H1 (cell line): Measurements from ENCODE around the gene TNFAIP2. TPM values are rescaled to one million over a fixed set of nuclear protein-coding genes. Genes with fewer than 3 reads are reported as not detected.

Experiments used
- CTCF ChIA-PET: fragments of 300-600 bp; sonication (Branson Sonifier 250); formaldehyde crosslinking; loops from one replicate; lab custom pipeline; 2021; ENCODE audit not compliant: partially characterized antibody; lab: Charles Lee
- POLR2A ChIA-PET: fragments of 300-600 bp; sonication (Branson Sonifier 250); formaldehyde crosslinking; loops from one replicate; lab custom pipeline; 2021; ENCODE audit warnings: inconsistent platforms; ENCODE audit not compliant: partially characterized antibody; lab: Charles Lee
- DNase-seq, 2 experiments: peaks; one replicate each; pipeline versions ENCODE4 v3.0.0 to v3.0.0-alpha.2; 2010 to 2022; ENCODE audit warnings: low spot score in 2 of 2, low read depth in 1 of 2, mixed read lengths in 1 of 2
- FAIRE-seq: peaks from 2 replicates; lab custom pipeline; 2011; peaks lifted over from hg19 to GRCh38; lab: Jason Lieb, UNC
- H2AFZ ChIP-seq: 2 replicates; pipeline ENCODE4 v1.8.1; 2012; ENCODE audit warnings: low read length, inconsistent platforms
- H2AK5ac ChIP-seq: 2 replicates; pipeline ENCODE4 v1.6.1; 2013; ENCODE audit warnings: low read depth, low read length
- H2BK120ac ChIP-seq: replicated peaks from 2 replicates; pipeline ENCODE3; 2013; ENCODE audit warnings: low read depth, low read length, inconsistent platforms
- H2BK12ac ChIP-seq: 2 replicates; pipeline ENCODE4 v1.6.1; 2013; ENCODE audit warnings: low read depth, low read length
- H2BK15ac ChIP-seq: 2 replicates; pipeline ENCODE4 v1.6.1; 2013; ENCODE audit warnings: low read length
- H2BK20ac ChIP-seq: 2 replicates; pipeline ENCODE4 v1.6.1; 2013; ENCODE audit warnings: low read length
- H2BK5ac ChIP-seq: 2 replicates; pipeline ENCODE4 v1.6.1; 2013; ENCODE audit warnings: low read depth, low read length
- H3K14ac ChIP-seq: 2 replicates; pipeline ENCODE4 v1.6.1; 2013; ENCODE audit warnings: inconsistent platforms; ENCODE audit not compliant: insufficient read length
- H3K18ac ChIP-seq: 2 replicates; pipeline ENCODE4 v1.6.1; 2013; ENCODE audit warnings: low read length; ENCODE audit errors: extremely low read depth
- H3K23ac ChIP-seq: 2 replicates; pipeline ENCODE4 v1.6.1; 2013; ENCODE audit warnings: inconsistent platforms; ENCODE audit not compliant: insufficient read length
- H3K23me2 ChIP-seq: 2 replicates; pipeline ENCODE4 v1.6.1; 2013; ENCODE audit warnings: low read depth, low read length
- H3K27ac ChIP-seq: 2 replicates; pipeline ENCODE4 v1.6.1; 2011; ENCODE audit warnings: low read depth, low read length, inconsistent platforms
- H3K27me3 ChIP-seq, 4 experiments: replicated peaks in 1 of 4; 1 replicate in 1 of 4; 2 replicates in 3 of 4; pipeline versions ENCODE4 v1.6.1 to v1.8.1; 2011 to 2013; ENCODE audit warnings: low read length in 3 of 4, mild to moderate bottlenecking in 3 of 4, inconsistent platforms in 2 of 4, mixed read lengths in 2 of 4, moderate library complexity in 1 of 4; ENCODE audit not compliant: control insufficient read depth in 3 of 4, insufficient read depth in 3 of 4; ENCODE audit errors: extremely low read depth in 1 of 4
- H3K36me3 ChIP-seq, 4 experiments: 2 replicates each; pipeline versions ENCODE4 v1.6.1 to v1.8.1; 2011 to 2013; ENCODE audit warnings: mild to moderate bottlenecking in 4 of 4, low read length in 3 of 4, moderate library complexity in 2 of 4, control low read depth in 1 of 4, inconsistent platforms in 1 of 4; ENCODE audit not compliant: insufficient read depth in 4 of 4, control insufficient read depth in 2 of 4
- H3K4ac ChIP-seq: replicated peaks from 2 replicates; pipeline ENCODE3; 2013; ENCODE audit warnings: low read length, low read depth, mixed read lengths, inconsistent platforms; ENCODE audit not compliant: insufficient read length
- H3K4me1 ChIP-seq, 4 experiments: replicated peaks in 1 of 4; 1 replicate in 1 of 4; 2 replicates in 3 of 4; pipeline versions ENCODE4 v1.6.1 to v1.8.1; 2011 to 2013; ENCODE audit warnings: low read length in 3 of 4, inconsistent platforms in 2 of 4, mixed read lengths in 1 of 4; ENCODE audit not compliant: insufficient read depth in 4 of 4, control insufficient read depth in 3 of 4
- H3K4me2 ChIP-seq, 2 experiments: 2 replicates each; pipeline versions ENCODE4 v1.6.1 to v1.8.1; 2011 to 2013; ENCODE audit warnings: low read depth in 2 of 2, low read length in 2 of 2, control low read depth in 1 of 2, inconsistent platforms in 1 of 2, mild to moderate bottlenecking in 1 of 2; ENCODE audit not compliant: insufficient read depth in 1 of 2
- H3K4me3 ChIP-seq, 4 experiments: fragments of 200-600, 300-600 bp in 1 of 4; sonication (generic), shearing (Covaris generic), sonication (Bioruptor Twin) in 1 of 4; 2 replicates each; pipeline versions ENCODE4 v1.5.1 to v1.8.1; 2011 to 2016; ENCODE audit warnings: low read length in 4 of 4, low read depth in 3 of 4, control low read depth in 2 of 4, inconsistent platforms in 2 of 4, mild to moderate bottlenecking in 2 of 4, mixed read lengths in 1 of 4, moderate library complexity in 1 of 4; ENCODE audit not compliant: insufficient read depth in 2 of 4; ENCODE audit errors: extremely low read depth in 1 of 4
- H3K56ac ChIP-seq: replicated peaks from 2 replicates; pipeline ENCODE3; 2013; ENCODE audit warnings: low read depth, mild to moderate bottlenecking, mixed read lengths, low read length, inconsistent platforms; ENCODE audit not compliant: insufficient read length
- H3K79me1 ChIP-seq: 2 replicates; pipeline ENCODE4 v1.6.1; 2013; ENCODE audit warnings: low read depth, low read length, control low read depth
- H3K79me2 ChIP-seq, 2 experiments: 2 replicates each; pipeline versions ENCODE4 v1.6.1 to v1.8.1; 2012 to 2013; ENCODE audit warnings: low read length in 2 of 2, mild to moderate bottlenecking in 2 of 2, inconsistent platforms in 1 of 2; ENCODE audit not compliant: insufficient read depth in 2 of 2, control insufficient read depth in 1 of 2
- H3K9ac ChIP-seq, 4 experiments: replicated peaks in 1 of 4; 1 replicate in 1 of 4; 2 replicates in 3 of 4; pipeline versions ENCODE4 v1.6.1 to v1.8.1; 2011 to 2013; ENCODE audit warnings: low read depth in 3 of 4, low read length in 3 of 4, control low read depth in 2 of 4, mild to moderate bottlenecking in 2 of 4, moderate library complexity in 2 of 4, inconsistent platforms in 1 of 4; ENCODE audit errors: extremely low read depth in 1 of 4
- H3K9me3 ChIP-seq, 2 experiments: 2 replicates each; pipeline versions ENCODE4 v1.6.1 to v1.8.1; 2012 to 2013; ENCODE audit warnings: mild to moderate bottlenecking in 2 of 2, moderate library complexity in 2 of 2, control low read depth in 1 of 2, inconsistent platforms in 1 of 2, low read depth in 1 of 2, low read length in 1 of 2, mixed read lengths in 1 of 2; ENCODE audit not compliant: insufficient read depth in 2 of 2
- H4K20me1 ChIP-seq, 2 experiments: replicated peaks in 1 of 2; 2 replicates each; pipeline versions ENCODE3 to v1.8.1; 2011 to 2013; ENCODE audit warnings: inconsistent platforms in 2 of 2, low read length in 2 of 2, mild to moderate bottlenecking in 1 of 2; ENCODE audit not compliant: insufficient read depth in 2 of 2, control insufficient read depth in 1 of 2
- H4K5ac ChIP-seq: 2 replicates; pipeline ENCODE4 v1.6.1; 2013; ENCODE audit warnings: low read length, low read depth, mixed read lengths, inconsistent platforms; ENCODE audit not compliant: insufficient read length
- H4K8ac ChIP-seq: 2 replicates; pipeline ENCODE4 v1.8.0; 2013; ENCODE audit warnings: mild to moderate bottlenecking, moderate library complexity, low read length, inconsistent platforms; ENCODE audit not compliant: insufficient read depth; ENCODE audit errors: extremely low read depth
- H4K91ac ChIP-seq: replicated peaks from 2 replicates; pipeline ENCODE3; 2013; ENCODE audit warnings: low read length, mixed read lengths, inconsistent platforms; ENCODE audit not compliant: insufficient read length
- CHD1 ChIP-seq: IDR thresholded peaks from 2 replicates; pipeline ENCODE4 v1.6.1; 2012; ENCODE audit warnings: low read depth, low read length, improper control_type of control experiment
- CREB1 ChIP-seq: IDR thresholded peaks from 2 replicates; pipeline ENCODE4 v1.6.1; 2012; ENCODE audit warnings: inconsistent platforms
- PHF8 ChIP-seq: fragments of 200-600 bp; sonication (generic); conservative IDR thresholded peaks from 2 replicates; pipeline ENCODE4 v1.7.1; 2012; ENCODE audit warnings: low read depth, mild to moderate bottlenecking, inconsistent platforms, low read length, moderate library complexity
- RBBP5 ChIP-seq: IDR thresholded peaks from 2 replicates; pipeline ENCODE4 v1.7.1; 2012; ENCODE audit warnings: low read depth, mild to moderate bottlenecking, inconsistent platforms, low read length, moderate library complexity, borderline replicate concordance
- WGBS, 2 experiments: shearing (Covaris generic) in 1 of 2; methylation state at CpG; one replicate each; pipeline versions ENCODE4 v1.1.6 to v1.1.7; 2013 to 2015; ENCODE audit warnings: low lambda C conversion rate in 2 of 2, mixed read lengths in 2 of 2, inconsistent platforms in 1 of 2, low coverage in 1 of 2, missing lambda C conversion rate in 1 of 2; ENCODE audit not compliant: insufficient replicate concordance in 2 of 2, insufficient coverage in 1 of 2, insufficient read length in 1 of 2; ENCODE audit errors: extremely low coverage in 1 of 2, missing lambda C conversion rate in 1 of 2; 5-methylcytosine and 5-hydroxymethylcytosine counted together
- polyA plus RNA-seq, 7 experiments: library from polyadenylated mRNA; depleted of rRNA in 3 of 7; stranded (reverse) in 5 of 7; unstranded in 2 of 7; fragments of >200 nt in 5 of 7; fragments of 200-250 nt in 2 of 7; gene quantifications; 1 replicate in 5 of 7; 2 replicates in 1 of 7; 4 replicates in 1 of 7; pipeline versions ENCODE4 v1.2.1 to v1.2.3, GENCODE V29; 2011 to 2013; ENCODE audit warnings: missing spikeins in 2 of 7, mixed read lengths in 2 of 7
- total RNA-seq: library from RNA; stranded (reverse); fragmentation: NEBNext Ultra II Directional; extraction: Animal tissue kit (Norgen Biotek cat#: 25700); gene quantifications from 2 replicates; pipeline ENCODE4 v1.2.1, GENCODE V29; 2021
- TF ChIP-seq, protein P1 (sequence below): IDR thresholded peaks from 2 replicates; pipeline ENCODE4 v1.6.1; 2012; ENCODE audit warnings: inconsistent platforms

Gene TNFAIP2
- total and polyA plus RNA-seq, 2 of the 8 experiments (the other 6 are each of a cell fraction or from before 2014, with no cell fraction given): 28.3 to 34.5 TPM

DNA sequence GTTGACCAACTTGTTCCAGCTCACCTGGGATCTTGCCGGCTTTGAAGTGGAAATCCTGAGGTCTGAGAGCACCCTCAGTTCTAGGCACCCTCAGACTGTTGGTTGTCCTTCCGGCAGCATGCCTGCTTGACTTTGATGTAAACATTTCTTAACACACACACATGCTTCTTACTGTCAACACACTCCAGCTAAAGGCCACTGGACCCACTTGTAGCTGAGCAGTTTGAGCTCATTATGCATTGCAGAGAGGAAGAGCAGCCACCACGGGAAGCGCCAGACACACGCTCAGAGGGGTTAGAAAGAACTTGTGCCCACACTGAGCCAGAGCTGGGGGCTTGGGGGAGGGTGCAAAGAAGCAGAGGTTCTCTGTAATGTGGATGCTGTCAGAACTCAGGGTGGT lies 55.8 kb downstream of the TNFAIP2 start:
- WGBS, 2 experiments: 79% methylated on average over 5 of the region's 5 CpGs; no CpG with 5 or more reads in 1 of the 2 experiments

More for the DNA sequence above, 55.8 kb downstream of the TNFAIP2 start:
- no peaks in the 10 kb centered on the region for H4K20me1 ChIP-seq
- no peak overlapping the region for H2BK120ac ChIP-seq
- ChIA-PET CTCF (interaction anchor here (0.6 to 3.6 kb wide), 7 partner anchors 9 to 113 kb away, joined by 3 to 22 read pairs (median 6); no protein-coding TSS in a partner anchor), POLR2A (interaction anchor here (0.6 kb wide), 1 partner anchor 21 kb away, joined by 3 read pairs; no protein-coding TSS in a partner anchor)
- H2BK20ac ChIP-seq: no peak overlapping the region
- no peak for TF ChIP-seq CHD1
- TF ChIP-seq PHF8: no peak
- no peak for TF ChIP-seq RBBP5
- TF ChIP-seq, protein P1, sequence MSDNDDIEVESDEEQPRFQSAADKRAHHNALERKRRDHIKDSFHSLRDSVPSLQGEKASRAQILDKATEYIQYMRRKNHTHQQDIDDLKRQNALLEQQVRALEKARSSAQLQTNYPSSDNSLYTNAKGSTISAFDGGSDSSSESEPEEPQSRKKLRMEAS: no peak
- no peak for TF ChIP-seq CREB1
- no peak overlapping the region for H3K4me2 ChIP-seq
- H3K4me1 ChIP-seq: no peaks in the 10 kb centered on the region
- no peak overlapping the region for H4K91ac ChIP-seq
- DNase-seq: no peak
- no peaks in the 10 kb centered on the region for H3K79me1 ChIP-seq
- no peak overlapping the region for H2AK5ac ChIP-seq
- H2BK5ac ChIP-seq: no peak overlapping the region
- H3K27me3 ChIP-seq: no peaks in the 10 kb centered on the region
- H3K4me3 ChIP-seq: no peak overlapping the region
- no peak overlapping the region for H3K9ac ChIP-seq
- no peak overlapping the region for H3K56ac ChIP-seq
- H3K9me3 ChIP-seq: peaks cover 9 to 11% of the 10 kb centered on the region in 2 experiments; a peak in 2 of 4 replicates
- no peak for FAIRE-seq
- no peaks in the 10 kb centered on the region for H3K79me2 ChIP-seq
- H2AFZ ChIP-seq: no peak overlapping the region
- H3K23ac ChIP-seq: no peak overlapping the region
- no peaks in the 10 kb centered on the region for H3K36me3 ChIP-seq
- H2BK12ac ChIP-seq: no peak overlapping the region
- no peak overlapping the region for H3K4ac ChIP-seq
- no peak overlapping the region for H3K14ac ChIP-seq
- no peaks in the 10 kb centered on the region for H3K23me2 ChIP-seq
- no peak overlapping the region for H2BK15ac ChIP-seq
- H4K8ac ChIP-seq: no peak overlapping the region
- H3K27ac ChIP-seq: no peak overlapping the region
- H3K18ac ChIP-seq: no peak overlapping the region
- H4K5ac ChIP-seq: no peak overlapping the region
